Loucy (cell line): ENCODE results near the gene NEDD4L.

Source experiments
- H2AFZ ChIP-seq: fragments of 200-600 bp; sonication (generic); 2 replicates; pipeline ENCODE4 v1.6.0; 2016; ENCODE audit warnings: antibody characterized with exemption, mild to moderate bottlenecking, low read length, moderate library complexity
- H3F3A ChIP-seq: fragments of 200-600 bp; 2 replicates; pipeline ENCODE4 v1.6.0; 2016; ENCODE audit warnings: antibody characterized with exemption, low read depth, mild to moderate bottlenecking
- H3K27me3 ChIP-seq: fragments of 200-600 bp; sonication (generic); 2 replicates; pipeline ENCODE4 v1.6.1; 2014; ENCODE audit warnings: low read length, mild to moderate bottlenecking; ENCODE audit not compliant: insufficient read depth, poor library complexity, severe bottlenecking
- H3K36me3 ChIP-seq: fragments of 200-600 bp; sonication (generic); 2 replicates; pipeline ENCODE4 v1.6.1; 2016; ENCODE audit warnings: low read length; ENCODE audit not compliant: insufficient read depth
- H3K4me1 ChIP-seq: fragments of 200-600 bp; sonication (generic); 2 replicates; pipeline ENCODE4 v1.5.1; 2014; ENCODE audit warnings: low read length, mild to moderate bottlenecking; ENCODE audit not compliant: insufficient read depth, poor library complexity, severe bottlenecking
- H3K4me2 ChIP-seq: fragments of 200-600 bp; sonication (generic); 2 replicates; pipeline ENCODE4 v1.6.0; 2014; ENCODE audit warnings: antibody characterized with exemption, low read length, low read depth, mild to moderate bottlenecking; ENCODE audit not compliant: poor library complexity, severe bottlenecking
- H3K4me3 ChIP-seq: fragments of 200-600 bp; sonication (generic); 2 replicates; pipeline ENCODE4 v1.5.1; 2014; ENCODE audit warnings: low read length, mild to moderate bottlenecking, mixed read lengths; ENCODE audit not compliant: poor library complexity, severe bottlenecking
- H3K79me2 ChIP-seq: fragments of 200-600 bp; sonication (generic); 2 replicates; pipeline ENCODE4 v1.6.1; 2014; ENCODE audit warnings: low read length; ENCODE audit not compliant: insufficient read depth
- H3K9ac ChIP-seq: fragments of 200-600 bp; sonication (generic); 2 replicates; pipeline ENCODE4 v1.6.0; 2014; ENCODE audit warnings: mild to moderate bottlenecking, low read depth, low read length, moderate library complexity; ENCODE audit not compliant: poor library complexity, severe bottlenecking
- H3K9me2 ChIP-seq: fragments of 200-600 bp; sonication (generic); replicated peaks from 2 replicates; pipeline ENCODE4 v1.6.1; 2016; ENCODE audit warnings: low read depth, low read length, mixed read lengths
- H3K9me3 ChIP-seq: fragments of 200-600 bp; sonication (generic); 2 replicates; pipeline ENCODE4 v1.6.1; 2014; ENCODE audit warnings: mild to moderate bottlenecking, antibody characterized with exemption, low read length, low read depth; ENCODE audit not compliant: insufficient read depth
- H4K20me1 ChIP-seq: fragments of 200-600 bp; sonication (generic); 2 replicates; pipeline ENCODE4 v1.6.0; 2014; ENCODE audit warnings: antibody characterized with exemption, low read length, mild to moderate bottlenecking; ENCODE audit not compliant: insufficient read depth, poor library complexity, severe bottlenecking
- EZH2phosphoT487 ChIP-seq: fragments of 200-600 bp; IDR thresholded peaks from 2 replicates; pipeline ENCODE4 v1.6.1; 2018; ENCODE audit warnings: antibody characterized with exemption, mild to moderate bottlenecking, moderate library complexity, borderline replicate concordance
- TF ChIP-seq, protein P1 (sequence below): fragments of 200-600 bp; sonication (generic); conservative IDR thresholded peaks from 2 replicates; pipeline ENCODE4 v1.5.1; 2014; ENCODE audit warnings: mild to moderate bottlenecking, antibody characterized with exemption, low read length

The NEDD4L gene

GRCh38 chr18:58408665-58409064 lies 364.6 kb downstream of the NEDD4L start:
- TF ChIP-seq EZH2phosphoT487 = no peak
- TF ChIP-seq, protein P1, sequence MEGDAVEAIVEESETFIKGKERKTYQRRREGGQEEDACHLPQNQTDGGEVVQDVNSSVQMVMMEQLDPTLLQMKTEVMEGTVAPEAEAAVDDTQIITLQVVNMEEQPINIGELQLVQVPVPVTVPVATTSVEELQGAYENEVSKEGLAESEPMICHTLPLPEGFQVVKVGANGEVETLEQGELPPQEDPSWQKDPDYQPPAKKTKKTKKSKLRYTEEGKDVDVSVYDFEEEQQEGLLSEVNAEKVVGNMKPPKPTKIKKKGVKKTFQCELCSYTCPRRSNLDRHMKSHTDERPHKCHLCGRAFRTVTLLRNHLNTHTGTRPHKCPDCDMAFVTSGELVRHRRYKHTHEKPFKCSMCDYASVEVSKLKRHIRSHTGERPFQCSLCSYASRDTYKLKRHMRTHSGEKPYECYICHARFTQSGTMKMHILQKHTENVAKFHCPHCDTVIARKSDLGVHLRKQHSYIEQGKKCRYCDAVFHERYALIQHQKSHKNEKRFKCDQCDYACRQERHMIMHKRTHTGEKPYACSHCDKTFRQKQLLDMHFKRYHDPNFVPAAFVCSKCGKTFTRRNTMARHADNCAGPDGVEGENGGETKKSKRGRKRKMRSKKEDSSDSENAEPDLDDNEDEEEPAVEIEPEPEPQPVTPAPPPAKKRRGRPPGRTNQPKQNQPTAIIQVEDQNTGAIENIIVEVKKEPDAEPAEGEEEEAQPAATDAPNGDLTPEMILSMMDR = no peak
- Histone ChIP-seq H3K4me1 (no peaks in the 10 kb centered on the region), H3K79me2 (no peaks in the 10 kb centered on the region), H3K9me2 (no peaks in the 10 kb centered on the region), H3K27me3 (no peaks in the 10 kb centered on the region), H3K9ac (no peak overlapping the region), H3K36me3 (no peaks in the 10 kb centered on the region), H3K4me3 (no peak overlapping the region), H4K20me1 (no peaks in the 10 kb centered on the region), H3K9me3 (no peaks in the 10 kb centered on the region), H2AFZ (no peak overlapping the region), H3F3A (no peaks in the 10 kb centered on the region), H3K4me2 (no peak overlapping the region)

GRCh38 chr18:58409802-58410445 lies 365.9 kb downstream of the NEDD4L start:
- Histone ChIP-seq H3K4me3 (no peak overlapping the region), H3K36me3 (no peaks in the 10 kb centered on the region), H2AFZ (no peak overlapping the region), H3K79me2 (no peaks in the 10 kb centered on the region), H4K20me1 (no peaks in the 10 kb centered on the region), H3F3A (no peaks in the 10 kb centered on the region), H3K9me2 (no peaks in the 10 kb centered on the region), H3K9ac (no peak overlapping the region), H3K4me2 (no peak overlapping the region), H3K27me3 (no peaks in the 10 kb centered on the region), H3K9me3 (no peaks in the 10 kb centered on the region), H3K4me1 (no peaks in the 10 kb centered on the region)
- TF ChIP-seq, protein P1 = no peak
- TF ChIP-seq EZH2phosphoT487 = no peak

DNA sequence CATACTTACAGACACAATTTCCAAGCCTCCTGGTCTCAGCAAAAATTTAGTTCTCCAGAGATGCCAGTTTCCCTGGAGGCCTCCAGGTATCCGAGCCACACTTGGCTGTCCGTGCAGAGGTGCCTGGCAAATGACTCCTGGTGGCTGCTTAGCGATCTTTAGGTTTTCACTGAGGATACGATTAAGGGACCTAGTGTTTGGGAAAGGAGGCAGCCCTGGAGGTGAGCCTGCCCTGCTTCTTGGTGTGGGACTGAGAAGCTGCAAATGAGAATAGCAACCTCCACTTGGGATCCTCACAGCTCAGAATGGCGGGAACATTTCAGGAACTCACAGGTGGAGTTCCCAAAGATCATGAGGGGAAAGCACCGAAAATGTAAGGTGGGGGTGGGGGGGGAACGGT lies 367.3 kb downstream of the NEDD4L start:
- Histone ChIP-seq H2AFZ (no peak overlapping the region), H3K36me3 (no peaks in the 10 kb centered on the region), H3K27me3 (no peaks in the 10 kb centered on the region), H3K9me2 (no peaks in the 10 kb centered on the region), H3F3A (no peaks in the 10 kb centered on the region), H3K9ac (no peak overlapping the region), H3K4me1 (no peaks in the 10 kb centered on the region), H3K9me3 (no peaks in the 10 kb centered on the region), H3K79me2 (no peaks in the 10 kb centered on the region), H3K4me2 (no peak overlapping the region), H3K4me3 (no peak overlapping the region), H4K20me1 (no peaks in the 10 kb centered on the region)
- TF ChIP-seq, protein P1 = no peak
- no peak for TF ChIP-seq EZH2phosphoT487
